Body of pancreas (tissue), 4 donors: ENCODE measurements around the gene MCTP2. TPM values are rescaled to one million over a fixed set of nuclear protein-coding genes. Genes with fewer than 3 reads are reported as not detected.

Experiments used
- ATAC-seq: fragments of 150-250 bp; one replicate; pipeline ENCODE4 v1.9.1; 2016
- DNase-seq, 4 donors: peaks; one replicate each; pipeline ENCODE4 v3.0.0-alpha.2; 2019
- H3K27ac ChIP-seq, 4 donors: fragments of 200-600 bp; sonication (generic); 1 replicate in 3 of 4; 2 replicates in 1 of 4; pipeline versions ENCODE4 v1.5.1 to v1.6.1; 2016 to 2019; ENCODE audit warnings: mild to moderate bottlenecking in 1 of 4, mixed read lengths in 1 of 4, moderate library complexity in 1 of 4
- H3K27me3 ChIP-seq, 2 donors: fragments of 200-600 bp; sonication (generic); one replicate each; pipeline ENCODE4 v1.6.0; 2016; ENCODE audit warnings: mild to moderate bottlenecking in 1 of 2
- H3K36me3 ChIP-seq, 2 donors: fragments of 200-600 bp; sonication (generic); replicated peaks in 1 of 2; 2 replicates each; pipeline ENCODE4 v1.5.1; 2016; ENCODE audit warnings: low read depth in 2 of 2; ENCODE audit not compliant: insufficient read depth in 1 of 2
- H3K4me1 ChIP-seq: fragments of 200-600 bp; sonication (generic); one replicate; pipeline ENCODE4 v1.6.0; 2016
- H3K4me3 ChIP-seq, 2 donors: fragments of 200-600 bp; sonication (generic); 1 replicate in 1 of 2; 2 replicates in 1 of 2; pipeline ENCODE4 v1.5.1; 2016 to 2019
- H3K9me3 ChIP-seq, 3 donors: fragments of 200-600 bp; sonication (generic); 1 replicate in 2 of 3; 2 replicates in 1 of 3; pipeline ENCODE4 v1.5.1; 2016
- CTCF ChIP-seq, 7 experiments: fragments of 450-650 bp in 4 of 7; fragments of 200-600 bp in 3 of 7; sonication (generic) in 3 of 7; IDR thresholded peaks; one replicate each; pipeline ENCODE4 v1.5.1; 2016 to 2019; ENCODE audit warnings: antibody characterized with exemption in 7 of 7
- POLR2A ChIP-seq, 3 donors: fragments of 450-650 bp; IDR thresholded peaks; one replicate each; pipeline ENCODE4 v1.6.1; 2016; ENCODE audit warnings: antibody characterized with exemption in 3 of 3, mild to moderate bottlenecking in 2 of 3
- WGBS, 2 donors: methylation state at CpG; one replicate each; pipeline ENCODE4 v1.1.5; 2017; 5-methylcytosine and 5-hydroxymethylcytosine counted together
- intact Hi-C: fragments of 100-400 bp; cut with DNase I; formaldehyde crosslinking; loops from one replicate; pipeline ENCODE4 v1.15.1; 2023
- total RNA-seq, 2 donors: library from RNA; depleted of rRNA; stranded (reverse); fragments of >200 nt; gene quantifications; one replicate each; pipeline ENCODE4 v1.1.0, GENCODE V29; 2016

Gene MCTP2
- total RNA-seq, 2 donors from 2014 or later: 28.5 to 31.6 TPM

- intact Hi-C loops: no loop called here
- H3K36me3 ChIP-seq: no peaks in the 10 kb centered on the region
- 59 to 60% methylated on average over 3 of the region's 3 CpGs for WGBS, 2 donors
- no peak overlapping the region for H3K27ac ChIP-seq
- TF ChIP-seq POLR2A (IDR thresholded peaks at IDR 0.05): no peak
- TF ChIP-seq CTCF (IDR thresholded peaks at IDR 0.05): no peak
- no peak for ATAC-seq
- no peak for DNase-seq
- no peak overlapping the region for H3K4me3 ChIP-seq
- no peaks in the 10 kb centered on the region for H3K9me3 ChIP-seq
- H3K4me1 ChIP-seq: no peaks in the 10 kb centered on the region
- H3K27me3 ChIP-seq: no peaks in the 10 kb centered on the region
These were observed 300.9 kb downstream of the MCTP2 start for GRCh38 chr15:94532226-94532625.
